ENCODE data around the gene MPHOSPH8. TPM values are rescaled to one million over a fixed set of nuclear protein-coding genes. Genes with fewer than 3 reads are reported as not detected.
"Not testable (repeated sequence)": the region's sequence is repeated elsewhere in the genome, so short reads cannot be mapped to it uniquely, and the experiment has no call there.

Gene MPHOSPH8
- total RNA-seq, 1 donor from 2014 or later, result 32.2 TPM

GRCh38 chr13:19680751-19681150, 47.3 kb downstream of the MPHOSPH8 start:
- no peaks in the 10 kb centered on the region for H3K27me3 Mint-ChIP-seq (ENCODE audit: unreplicated experiment)
- peak overlapping the region; percentile 59 for H3K27ac Mint-ChIP-seq (ENCODE audit: unreplicated experiment)
- peaks cover 12% of the 10 kb centered on the region for H3K4me1 Mint-ChIP-seq (ENCODE audit: unreplicated experiment)
- no peak for TF ChIP-seq CTCF (IDR thresholded peaks at IDR 0.05)
- no peaks in the 10 kb centered on the region for H3K9me3 Mint-ChIP-seq (ENCODE audit: unreplicated experiment)
- H3K36me3 Mint-ChIP-seq (ENCODE audit: unreplicated experiment), result peaks cover 11% of the 10 kb centered on the region
- no peak for DNase-seq (ENCODE audit: extremely low spot score, unreplicated experiment)
- no peak overlapping the region for H3K4me3 Mint-ChIP-seq (ENCODE audit: unreplicated experiment)

- Mint-ChIP-seq H3K4me1 (ENCODE audit: unreplicated experiment) (peaks cover 12% of the 10 kb centered on the region), H3K27me3 (ENCODE audit: unreplicated experiment) (no peaks in the 10 kb centered on the region), H3K9me3 (ENCODE audit: unreplicated experiment) (no peaks in the 10 kb centered on the region), H3K4me3 (ENCODE audit: unreplicated experiment) (no peak overlapping the region), H3K36me3 (ENCODE audit: unreplicated experiment) (peaks cover 4% of the 10 kb centered on the region), H3K27ac (ENCODE audit: unreplicated experiment) (peak overlapping the region; percentile 28)
- TF ChIP-seq CTCF (IDR thresholded peaks at IDR 0.05), result no peak
- no peak for DNase-seq (ENCODE audit: extremely low spot score, unreplicated experiment)
These were observed 48.1 kb downstream of the MPHOSPH8 start for GRCh38 chr13:19681517-19681916.

GRCh38 chr13:19685034-19685433, 51.6 kb downstream of the MPHOSPH8 start:
- H3K27ac Mint-ChIP-seq (ENCODE audit: unreplicated experiment), result no peak overlapping the region
- no peaks in the 10 kb centered on the region for H3K9me3 Mint-ChIP-seq (ENCODE audit: unreplicated experiment)
- no peaks in the 10 kb centered on the region for H3K27me3 Mint-ChIP-seq (ENCODE audit: unreplicated experiment)
- no peak overlapping the region for H3K4me3 Mint-ChIP-seq (ENCODE audit: unreplicated experiment)
- TF ChIP-seq CTCF (IDR thresholded peaks at IDR 0.05), result no peak
- H3K4me1 Mint-ChIP-seq (ENCODE audit: unreplicated experiment), result peaks cover 10% of the 10 kb centered on the region
- DNase-seq (ENCODE audit: extremely low spot score, unreplicated experiment), result no peak
- peaks cover under 1% of the 10 kb centered on the region for H3K36me3 Mint-ChIP-seq (ENCODE audit: unreplicated experiment)

- Mint-ChIP-seq H3K4me3 (ENCODE audit: unreplicated experiment) (no peak overlapping the region), H3K4me1 (ENCODE audit: unreplicated experiment) (peaks cover 10% of the 10 kb centered on the region), H3K27ac (ENCODE audit: unreplicated experiment) (no peak overlapping the region), H3K27me3 (ENCODE audit: unreplicated experiment) (no peaks in the 10 kb centered on the region), H3K9me3 (ENCODE audit: unreplicated experiment) (no peaks in the 10 kb centered on the region), H3K36me3 (ENCODE audit: unreplicated experiment) (peaks cover 3% of the 10 kb centered on the region)
- TF ChIP-seq CTCF (IDR thresholded peaks at IDR 0.05), result no peak
- no peak for DNase-seq (ENCODE audit: extremely low spot score, unreplicated experiment)
These were observed 52.0 kb downstream of the MPHOSPH8 start for GRCh38 chr13:19685437-19685836.

- H3K4me1 Mint-ChIP-seq (ENCODE audit: unreplicated experiment), result peaks cover 13% of the 10 kb centered on the region
- H3K36me3 Mint-ChIP-seq (ENCODE audit: unreplicated experiment), result peaks cover 21% of the 10 kb centered on the region
- not testable (repeated sequence) for H3K9me3 Mint-ChIP-seq (ENCODE audit: unreplicated experiment); H3K4me3 Mint-ChIP-seq (ENCODE audit: unreplicated experiment); DNase-seq (ENCODE audit: extremely low spot score, unreplicated experiment); H3K27ac Mint-ChIP-seq (ENCODE audit: unreplicated experiment); H3K27me3 Mint-ChIP-seq (ENCODE audit: unreplicated experiment)
These were observed 58.0 kb downstream of the MPHOSPH8 start for GRCh38 chr13:19691447-19691846.

GRCh38 chr13:19695428-19695827, 62.0 kb downstream of the MPHOSPH8 start:
- no peak overlapping the region for H3K4me3 Mint-ChIP-seq (ENCODE audit: unreplicated experiment)
- H3K9me3 Mint-ChIP-seq (ENCODE audit: unreplicated experiment), result no peaks in the 10 kb centered on the region
- TF ChIP-seq CTCF (IDR thresholded peaks at IDR 0.05), result no peak
- peaks cover 19% of the 10 kb centered on the region for H3K4me1 Mint-ChIP-seq (ENCODE audit: unreplicated experiment)
- H3K27me3 Mint-ChIP-seq (ENCODE audit: unreplicated experiment), result no peaks in the 10 kb centered on the region
- no peak for DNase-seq (ENCODE audit: extremely low spot score, unreplicated experiment)
- H3K36me3 Mint-ChIP-seq (ENCODE audit: unreplicated experiment), result peaks cover 24% of the 10 kb centered on the region
- no peak overlapping the region for H3K27ac Mint-ChIP-seq (ENCODE audit: unreplicated experiment)
